Measurements from ENCODE around the gene DPP10. TPM values are rescaled to one million over a fixed set of nuclear protein-coding genes. Genes with fewer than 3 reads are reported as not detected.

DPP10 gene
- total and polyA plus RNA-seq, 10 donors, result 0.02 TPM; not detected in 9

DNA sequence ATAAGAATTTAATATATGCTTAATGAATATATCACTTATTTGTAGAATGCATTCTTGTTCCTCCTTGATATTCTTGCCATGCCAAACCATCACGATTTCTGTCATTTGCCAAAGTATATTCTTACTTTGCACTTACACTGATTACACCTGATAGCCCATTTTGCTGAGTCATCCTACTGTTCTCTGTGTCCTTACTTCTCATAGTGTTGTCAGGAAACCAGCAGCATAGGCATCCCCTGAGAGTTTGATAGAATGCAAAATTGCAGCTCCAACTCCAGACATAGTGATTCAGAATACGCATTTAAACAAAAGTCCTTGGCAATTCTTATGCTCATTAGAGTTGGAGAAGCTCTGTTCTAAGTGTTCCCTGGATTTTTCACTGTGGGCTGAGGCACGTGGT lies 687.1 kb downstream of the DPP10 start:
- TF ChIP-seq POLR2AphosphoS5 (IDR thresholded peaks at IDR 0.05) (no peak), POLR2A (IDR thresholded peaks at IDR 0.05) (no peak)
- TF ChIP-seq, protein P1, sequence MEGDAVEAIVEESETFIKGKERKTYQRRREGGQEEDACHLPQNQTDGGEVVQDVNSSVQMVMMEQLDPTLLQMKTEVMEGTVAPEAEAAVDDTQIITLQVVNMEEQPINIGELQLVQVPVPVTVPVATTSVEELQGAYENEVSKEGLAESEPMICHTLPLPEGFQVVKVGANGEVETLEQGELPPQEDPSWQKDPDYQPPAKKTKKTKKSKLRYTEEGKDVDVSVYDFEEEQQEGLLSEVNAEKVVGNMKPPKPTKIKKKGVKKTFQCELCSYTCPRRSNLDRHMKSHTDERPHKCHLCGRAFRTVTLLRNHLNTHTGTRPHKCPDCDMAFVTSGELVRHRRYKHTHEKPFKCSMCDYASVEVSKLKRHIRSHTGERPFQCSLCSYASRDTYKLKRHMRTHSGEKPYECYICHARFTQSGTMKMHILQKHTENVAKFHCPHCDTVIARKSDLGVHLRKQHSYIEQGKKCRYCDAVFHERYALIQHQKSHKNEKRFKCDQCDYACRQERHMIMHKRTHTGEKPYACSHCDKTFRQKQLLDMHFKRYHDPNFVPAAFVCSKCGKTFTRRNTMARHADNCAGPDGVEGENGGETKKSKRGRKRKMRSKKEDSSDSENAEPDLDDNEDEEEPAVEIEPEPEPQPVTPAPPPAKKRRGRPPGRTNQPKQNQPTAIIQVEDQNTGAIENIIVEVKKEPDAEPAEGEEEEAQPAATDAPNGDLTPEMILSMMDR (IDR thresholded peaks at IDR 0.05 in 8 of 11, conservative IDR thresholded peaks at IDR 0.05 in 3 of 11), result no peak
- H3K9me3 ChIP-seq, result no peaks in the 10 kb centered on the region
- H3K4me3 ChIP-seq, result no peak overlapping the region
- intact Hi-C loops (cut with DNase I; ENCODE audit: low total_unique reads), result no loop called here
- WGBS, 5 donors, result 64 to 74% (median 71%) methylated on average over 3 of the region's 3 CpGs
- H3K4me1 ChIP-seq, result no peaks in the 10 kb centered on the region
- no peaks in the 10 kb centered on the region for H3K36me3 ChIP-seq
- no peak overlapping the region for H3K27ac ChIP-seq
- DNase-seq, result no peak
- H3K27me3 ChIP-seq (replicated peaks in 1 of 7), result no peaks in the 10 kb centered on the region

DNA sequence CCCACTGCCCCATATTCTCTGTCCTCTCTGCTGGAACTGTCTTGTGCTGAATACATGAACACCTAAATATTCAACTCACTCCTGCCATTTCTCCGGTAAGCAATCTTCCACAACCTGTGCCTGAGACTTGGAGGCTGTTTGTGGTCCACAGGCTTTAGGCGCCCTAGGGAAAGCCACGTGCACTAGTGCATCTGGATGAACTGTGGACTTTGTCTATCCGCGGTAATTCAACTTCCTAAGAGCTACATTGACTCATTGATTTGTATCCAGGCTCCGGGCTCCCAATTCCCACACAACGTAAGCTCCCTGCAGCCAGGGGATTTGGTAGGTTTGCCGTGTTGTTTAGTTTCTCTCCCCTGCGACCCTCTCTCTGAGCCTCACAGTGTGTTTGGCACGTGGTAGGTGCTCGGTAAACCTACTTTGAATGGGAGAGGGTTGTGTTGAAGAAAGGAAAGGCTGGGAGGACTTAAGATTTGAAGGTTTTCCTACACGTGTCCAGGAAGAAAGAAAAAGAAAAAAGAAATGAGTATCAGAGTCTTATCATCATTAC lies 718.2 kb downstream of the DPP10 start:
- H3K27ac ChIP-seq, result no peak overlapping the region
- WGBS, 5 donors, result 48 to 60% (median 52%) methylated on average over 12 of the region's 12 CpGs
- intact Hi-C loops (cut with DNase I; ENCODE audit: low total_unique reads), result no loop called here
- H3K27me3 ChIP-seq (replicated peaks in 1 of 7), result peaks cover 3 to 55% (median 26%) of the 10 kb centered on the region in 7 donors
- peaks cover 0 to 6% (median 0%) of the 10 kb centered on the region in 8 donors for H3K9me3 ChIP-seq
- TF ChIP-seq, protein P1 (IDR thresholded peaks at IDR 0.05 in 8 of 11, conservative IDR thresholded peaks at IDR 0.05 in 3 of 11), result no peak
- TF ChIP-seq POLR2A (IDR thresholded peaks at IDR 0.05), result no peak
- no peak for TF ChIP-seq POLR2AphosphoS5 (IDR thresholded peaks at IDR 0.05)
- no peak for DNase-seq
- no peaks in the 10 kb centered on the region for H3K36me3 ChIP-seq
- peaks cover 0 to 19% (median 8%) of the 10 kb centered on the region in 6 donors for H3K4me1 ChIP-seq
- peak overlapping the region in 1 of 8 donors; percentile 33 for H3K4me3 ChIP-seq

DNA sequence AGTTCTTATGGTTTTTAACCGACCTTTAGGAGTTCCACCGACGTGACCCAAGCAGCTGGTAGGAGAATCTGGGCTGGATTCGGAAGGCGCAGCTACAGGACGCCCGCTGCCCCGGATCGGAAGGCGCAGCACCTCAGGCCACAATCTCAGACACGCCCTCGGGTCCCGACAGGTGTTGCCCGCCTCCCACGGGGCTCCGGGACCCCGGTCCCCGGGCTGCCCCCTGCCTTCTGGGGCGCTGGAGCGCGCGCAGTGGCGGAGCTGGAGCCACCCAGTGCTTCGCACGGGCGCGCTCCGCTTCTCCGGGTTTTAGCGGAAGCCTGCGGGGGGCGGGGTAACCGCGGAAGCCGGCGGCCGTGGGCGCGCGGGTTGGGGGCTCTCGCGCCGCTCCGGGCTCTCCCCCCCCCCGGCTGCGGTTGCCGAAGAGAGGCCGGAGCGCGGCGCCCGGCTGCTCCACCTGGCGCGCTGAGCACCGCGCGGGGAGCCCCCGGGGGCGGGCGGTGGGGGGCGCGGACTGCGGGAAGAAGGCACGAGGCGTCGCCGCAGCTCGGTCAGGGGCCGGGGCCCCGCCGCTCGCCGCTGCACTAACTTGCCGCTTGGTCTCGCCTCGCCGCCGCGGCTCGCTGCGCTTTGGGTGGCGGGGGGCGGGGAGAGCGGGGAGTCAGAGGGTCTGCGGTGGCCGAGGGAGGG lies 718.8 kb downstream of the DPP10 start:
- peak overlapping the region in 5 of 8 donors; percentile 15 to 57 (median 32) for H3K4me3 ChIP-seq
- WGBS, 5 donors, result 2 to 6% (median 4%) methylated on average over 49 to 86 of the region's 86 CpGs

More for the DNA sequence above, 718.8 kb downstream of the DPP10 start:
- H3K27me3 ChIP-seq (replicated peaks in 1 of 7), result peaks cover under 1 to 55% (median 26%) of the 10 kb centered on the region in 7 donors
- TF ChIP-seq, protein P1 (IDR thresholded peaks at IDR 0.05 in 8 of 11, conservative IDR thresholded peaks at IDR 0.05 in 3 of 11), result no peak
- no peak for TF ChIP-seq POLR2AphosphoS5 (IDR thresholded peaks at IDR 0.05)
- TF ChIP-seq POLR2A (IDR thresholded peaks at IDR 0.05), result no peak
- peaks cover 0 to 19% (median 8%) of the 10 kb centered on the region in 6 donors for H3K4me1 ChIP-seq
- H3K9me3 ChIP-seq, result peaks cover 0 to 6% (median 0%) of the 10 kb centered on the region in 8 donors
- H3K27ac ChIP-seq, result no peak overlapping the region
- no peaks in the 10 kb centered on the region for H3K36me3 ChIP-seq
- DNase-seq, result no peak
- intact Hi-C loops (cut with DNase I; ENCODE audit: low total_unique reads), result no loop called here
